Loucy (cell line): Measurements from ENCODE around the gene ANTXRL.

Experiments used
- EZH2phosphoT487 ChIP-seq: fragments of 200-600 bp; IDR thresholded peaks from 2 replicates; pipeline ENCODE4 v1.6.1; 2018; ENCODE audit warnings: antibody characterized with exemption, mild to moderate bottlenecking, moderate library complexity, borderline replicate concordance
- TF ChIP-seq, protein P1 (sequence below): fragments of 200-600 bp; sonication (generic); conservative IDR thresholded peaks from 2 replicates; pipeline ENCODE4 v1.5.1; 2014; ENCODE audit warnings: mild to moderate bottlenecking, antibody characterized with exemption, low read length

DNA sequence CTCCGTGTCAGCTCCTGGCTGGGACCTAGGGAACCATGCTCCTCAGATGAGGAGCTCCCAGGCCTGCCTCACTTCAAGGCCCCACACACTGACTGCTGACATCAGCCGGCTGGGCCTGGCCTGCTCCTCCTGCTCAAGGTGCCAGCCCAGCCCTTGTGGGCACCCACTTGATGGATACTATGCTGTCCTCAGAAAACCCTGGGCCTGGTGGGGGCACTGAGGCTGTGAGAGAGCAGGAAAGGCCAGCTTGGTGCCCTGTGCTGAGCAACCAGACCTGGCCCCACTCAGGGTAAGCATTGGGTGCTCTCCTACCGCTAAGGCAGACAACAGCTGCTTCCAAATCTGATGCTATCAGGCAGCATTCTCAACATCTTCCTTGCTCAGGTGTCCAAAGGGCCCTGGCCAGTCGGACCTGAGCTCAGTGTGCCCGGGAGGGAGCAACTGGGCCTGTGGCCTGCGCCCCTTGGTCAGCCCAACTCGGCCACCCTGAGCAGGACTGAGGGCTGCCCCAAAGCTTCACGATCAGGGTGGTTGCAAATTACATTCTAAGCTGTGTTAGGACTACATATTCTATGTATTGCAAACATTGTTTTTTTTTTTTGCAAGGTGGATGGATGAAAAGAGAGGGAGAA is 21.9 kb upstream of the ANTXRL start:
- TF ChIP-seq, protein P1, sequence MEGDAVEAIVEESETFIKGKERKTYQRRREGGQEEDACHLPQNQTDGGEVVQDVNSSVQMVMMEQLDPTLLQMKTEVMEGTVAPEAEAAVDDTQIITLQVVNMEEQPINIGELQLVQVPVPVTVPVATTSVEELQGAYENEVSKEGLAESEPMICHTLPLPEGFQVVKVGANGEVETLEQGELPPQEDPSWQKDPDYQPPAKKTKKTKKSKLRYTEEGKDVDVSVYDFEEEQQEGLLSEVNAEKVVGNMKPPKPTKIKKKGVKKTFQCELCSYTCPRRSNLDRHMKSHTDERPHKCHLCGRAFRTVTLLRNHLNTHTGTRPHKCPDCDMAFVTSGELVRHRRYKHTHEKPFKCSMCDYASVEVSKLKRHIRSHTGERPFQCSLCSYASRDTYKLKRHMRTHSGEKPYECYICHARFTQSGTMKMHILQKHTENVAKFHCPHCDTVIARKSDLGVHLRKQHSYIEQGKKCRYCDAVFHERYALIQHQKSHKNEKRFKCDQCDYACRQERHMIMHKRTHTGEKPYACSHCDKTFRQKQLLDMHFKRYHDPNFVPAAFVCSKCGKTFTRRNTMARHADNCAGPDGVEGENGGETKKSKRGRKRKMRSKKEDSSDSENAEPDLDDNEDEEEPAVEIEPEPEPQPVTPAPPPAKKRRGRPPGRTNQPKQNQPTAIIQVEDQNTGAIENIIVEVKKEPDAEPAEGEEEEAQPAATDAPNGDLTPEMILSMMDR, result no peak
- no peak for TF ChIP-seq EZH2phosphoT487
